Motor neuron (in vitro differentiated cells): Measurements from ENCODE around the gene UCN3. TPM values are rescaled to one million over a fixed set of nuclear protein-coding genes. Genes with fewer than 3 reads are reported as not detected.
"Not testable (repeated sequence)": the region's sequence is repeated elsewhere in the genome, so short reads cannot be mapped to it uniquely, and the experiment has no call there.

Experiments used
- ATAC-seq, 8 experiments: fragments of 200-7000 bp; cut with Tn5 transposase; replicated peaks in 6 of 8; 2 replicates each; pipeline ENCODE4 v1.8.0; 2021; ENCODE audit warnings: mild to moderate bottlenecking in 8 of 8, moderate library complexity in 8 of 8
- H3K27ac ChIP-seq, 2 donors: fragments of 250-450 bp; sonication (Bioruptor Pico); 2 replicates each; pipeline ENCODE4 v1.9.0; 2021; ENCODE audit warnings: antibody characterized with exemption in 2 of 2, mild to moderate bottlenecking in 2 of 2, moderate library complexity in 1 of 2
- H3K4me1 ChIP-seq, 2 donors: fragments of 250-450 bp; sonication (Bioruptor Pico); replicated peaks in 1 of 2; 2 replicates each; pipeline ENCODE4 v1.6.1; 2021; ENCODE audit warnings: antibody characterized with exemption in 2 of 2, mild to moderate bottlenecking in 2 of 2, moderate library complexity in 1 of 2
- H3K4me3 ChIP-seq, 5 donors: fragments of 250-450 bp; sonication (Bioruptor Pico); 2 replicates each; pipeline ENCODE4 v1.9.0; 2021; ENCODE audit warnings: antibody characterized with exemption in 5 of 5, mild to moderate bottlenecking in 5 of 5, moderate library complexity in 4 of 5
- WGBS, 10 experiments: fragments of 450-650 bp; shearing (Covaris generic); methylation state at CpG; one replicate each; pipeline ENCODE4 v1.0.0; 2022; 5-methylcytosine and 5-hydroxymethylcytosine counted together
- in situ Hi-C, 9 experiments: fragments of 400-800 bp; cut with MboI; loops; one replicate each; pipeline ENCODE4 v1.15.0; 2021; ENCODE audit warnings: low sequenced_read_pairs in 9 of 9, low pct_unique_long_range_greater_than_20kb in 2 of 9; ENCODE audit not compliant: unreplicated experiment in 9 of 9
- total RNA-seq, 8 experiments: library from RNA; unstranded; fragments of 300-600 nt; gene quantifications; 2 replicates each; pipeline versions ENCODE4 v1.2.3 to v1.2.4, GENCODE V29; 2022

The UCN3 gene
- total RNA-seq, 8 experiments from 2014 or later = 0.25 to 1.00 (median 0.33) TPM; not detected in 4

DNA sequence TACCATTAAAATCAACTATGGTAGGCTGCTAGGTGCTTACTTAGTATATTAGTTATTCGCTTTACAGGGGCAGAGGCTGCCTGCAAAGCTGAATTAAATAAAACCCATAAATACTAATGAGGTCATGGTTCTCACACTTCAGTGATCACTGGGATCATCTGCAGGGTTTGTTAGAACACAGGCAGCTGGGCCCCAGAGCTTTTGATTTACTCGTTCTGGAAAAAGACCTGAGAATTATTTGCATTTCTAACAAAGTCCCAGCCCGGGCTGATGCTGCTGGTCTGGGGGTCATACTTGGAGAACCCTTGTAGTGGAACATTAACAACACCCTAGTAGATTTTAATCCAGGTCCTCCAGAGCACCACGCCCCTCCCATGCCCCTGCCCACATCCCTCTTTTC is 8.5 kb downstream of the UCN3 start:
- in situ Hi-C loops = no loop called here
- H3K4me3 ChIP-seq = no peak overlapping the region
- ATAC-seq = peak in 5 of 8 experiments; percentile 21 to 90 (median 82)
- peaks cover 0 to 8% of the 10 kb centered on the region in 2 donors for H3K4me1 ChIP-seq
- WGBS, 10 experiments = 17 to 83% (median 52%) methylated on average over 1 to 4 of the region's 4 CpGs; no CpG with 5 or more reads in 2 of the 10 experiments
- no peak overlapping the region for H3K27ac ChIP-seq

DNA sequence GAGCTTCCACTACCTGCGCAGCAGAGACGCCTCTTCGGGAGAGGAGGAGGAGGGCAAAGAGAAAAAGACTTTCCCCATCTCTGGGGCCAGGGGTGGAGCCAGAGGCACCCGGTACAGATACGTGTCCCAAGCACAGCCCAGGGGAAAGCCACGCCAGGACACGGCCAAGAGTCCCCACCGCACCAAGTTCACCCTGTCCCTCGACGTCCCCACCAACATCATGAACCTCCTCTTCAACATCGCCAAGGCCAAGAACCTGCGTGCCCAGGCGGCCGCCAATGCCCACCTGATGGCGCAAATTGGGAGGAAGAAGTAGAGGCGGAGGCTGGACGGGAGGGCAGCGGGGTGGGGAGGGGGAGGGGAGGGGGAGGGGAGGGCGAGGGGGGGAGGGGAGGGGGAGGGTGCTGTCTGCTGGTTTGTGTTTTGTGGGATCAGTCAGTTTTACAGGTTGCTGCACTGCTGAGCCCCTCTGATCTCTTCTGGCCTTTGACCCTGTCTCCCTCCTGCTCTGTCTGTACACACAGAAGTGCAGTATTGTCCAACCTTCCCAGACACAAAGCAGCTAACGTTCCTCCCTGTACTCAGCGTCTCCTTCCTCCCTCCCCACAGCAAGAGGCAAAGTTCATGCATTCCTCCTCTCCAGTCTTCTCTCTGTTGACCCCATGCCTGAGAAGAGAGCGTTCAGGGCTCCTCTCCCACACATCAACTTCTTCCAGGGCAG is 9.3 kb downstream of the UCN3 start:
- ATAC-seq = no peak
- Histone ChIP-seq H3K4me3 (no peak overlapping the region), H3K4me1 (peaks cover 0 to 8% of the 10 kb centered on the region in 2 donors), H3K27ac (no peak overlapping the region)
- WGBS, 10 experiments = 44 to 83% (median 68%) methylated on average over 1 to 4 of the region's 22 CpGs; no CpG with 5 or more reads in 6 of the 10 experiments
- in situ Hi-C loops = no loop called here

DNA sequence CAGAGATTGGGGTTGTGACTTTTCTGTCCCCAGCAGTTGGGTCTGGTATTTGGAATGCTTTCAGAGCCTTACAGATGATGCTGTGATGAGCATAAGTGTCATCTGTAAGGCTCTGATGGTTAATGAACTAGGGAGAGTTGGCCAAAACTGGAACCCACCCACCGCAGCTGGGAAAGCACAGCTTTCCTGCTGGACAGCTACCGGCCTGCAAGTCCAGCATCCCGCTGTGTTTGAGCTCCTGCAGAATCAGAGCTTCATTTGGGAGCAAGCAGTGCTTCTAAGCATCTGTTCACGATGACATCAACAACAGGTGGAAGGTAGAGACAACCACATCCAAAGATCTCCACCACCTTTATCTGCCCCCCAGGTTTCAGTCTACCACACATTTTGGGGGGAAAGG is 11.7 kb downstream of the UCN3 start:
- 24 to 100% (median 57%) methylated on average over 1 to 4 of the region's 4 CpGs; no CpG with 5 or more reads in 3 of the 10 experiments for WGBS, 10 experiments
- no peak for ATAC-seq
- in situ Hi-C loops = loop anchor here in 3 of 9 experiments (25.0 kb wide), 3 partner anchors 514 to 564 kb away; partner anchors contain the start of gene AKR1E2 (in 1 of the 3)
- Histone ChIP-seq H3K4me3 (no peak overlapping the region), H3K27ac (no peak overlapping the region), H3K4me1 (peaks cover 0 to 8% of the 10 kb centered on the region in 2 donors)

GRCh38 chr10:5379202-5379601 is 14.4 kb downstream of the UCN3 start:
- H3K4me3 ChIP-seq, H3K27ac ChIP-seq, ATAC-seq, H3K4me1 ChIP-seq: not testable (repeated sequence)
- WGBS, 10 experiments = 22 to 100% (median 79%) methylated on average over 1 to 5 of the region's 5 CpGs; no CpG with 5 or more reads in 1 of the 10 experiments
- in situ Hi-C loops = loop anchor here in 3 of 9 experiments (25.0 kb wide), 3 partner anchors 517 to 567 kb away; partner anchors contain the start of gene AKR1E2 (in 1 of the 3)

DNA sequence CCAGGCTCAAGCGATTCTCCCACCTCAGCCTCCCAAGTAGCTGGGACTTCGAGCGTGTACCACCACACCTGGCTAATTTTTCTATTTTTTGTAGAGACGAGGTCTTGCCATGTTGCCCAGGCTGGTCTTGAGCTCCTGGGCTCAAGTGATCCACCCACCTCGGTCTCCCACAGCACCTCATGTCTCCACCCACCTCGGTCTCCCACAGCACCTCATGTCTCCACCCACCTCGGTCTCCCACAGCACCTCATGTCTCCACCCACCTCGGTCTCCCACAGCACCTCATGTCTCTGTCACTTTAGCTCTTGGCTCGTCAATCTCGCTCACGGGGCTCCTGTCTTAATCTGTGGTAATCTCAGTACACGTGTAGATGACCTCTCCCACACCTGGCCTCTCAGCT is 15.6 kb downstream of the UCN3 start:
- not testable (repeated sequence) for H3K27ac ChIP-seq, ATAC-seq, H3K4me3 ChIP-seq, H3K4me1 ChIP-seq
- in situ Hi-C loops = loop anchor here in 4 of 9 experiments (10.0 to 25.0 kb wide), 4 partner anchors 518 to 568 kb away; partner anchors contain the start of gene AKR1E2 (in 1 of the 4)
- WGBS, 10 experiments = 60 to 100% (median 82%) methylated on average over 1 to 10 of the region's 12 CpGs; no CpG with 5 or more reads in 4 of the 10 experiments

DNA sequence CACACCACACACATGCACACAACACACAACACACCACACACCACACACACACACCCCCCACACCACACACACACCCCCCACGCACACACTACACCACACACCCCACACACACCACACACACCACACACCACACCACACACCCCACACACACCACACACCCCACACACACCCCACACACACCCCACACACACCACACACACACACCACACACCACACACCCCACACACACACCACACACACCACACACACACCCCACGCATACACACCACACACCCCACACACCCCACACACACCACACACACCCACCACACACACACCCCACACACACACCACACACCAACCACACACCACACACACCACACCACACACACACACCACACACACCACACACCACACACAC is 16.4 kb downstream of the UCN3 start:
- in situ Hi-C loops = loop anchor here in 4 of 9 experiments (10.0 to 25.0 kb wide), 4 partner anchors 519 to 569 kb away; partner anchors contain the start of gene AKR1E2 (in 1 of the 4)

GRCh38 chr10:5385224-5385623 is 20.5 kb downstream of the UCN3 start:
- in situ Hi-C loops = loop anchor here in 4 of 9 experiments (10.0 to 25.0 kb wide), 4 partner anchors 523 to 573 kb away; partner anchors contain the start of gene AKR1E2 (in 1 of the 4)
- WGBS, 10 experiments = 57 to 100% (median 80%) methylated on average over 1 to 2 of the region's 2 CpGs; no CpG with 5 or more reads in 1 of the 10 experiments
- H3K27ac ChIP-seq = no peak overlapping the region
- ATAC-seq = no peak
- H3K4me1 ChIP-seq = no peaks in the 10 kb centered on the region
- no peak overlapping the region for H3K4me3 ChIP-seq

More for the DNA sequence above, 16.4 kb downstream of the UCN3 start:
- Histone ChIP-seq H3K27ac (no peak overlapping the region), H3K4me1 (no peaks in the 10 kb centered on the region), H3K4me3 (no peak overlapping the region)
- ATAC-seq = no peak
- WGBS, 10 experiments = no CpG with 5 or more reads among the region's 2 CpGs

DNA sequence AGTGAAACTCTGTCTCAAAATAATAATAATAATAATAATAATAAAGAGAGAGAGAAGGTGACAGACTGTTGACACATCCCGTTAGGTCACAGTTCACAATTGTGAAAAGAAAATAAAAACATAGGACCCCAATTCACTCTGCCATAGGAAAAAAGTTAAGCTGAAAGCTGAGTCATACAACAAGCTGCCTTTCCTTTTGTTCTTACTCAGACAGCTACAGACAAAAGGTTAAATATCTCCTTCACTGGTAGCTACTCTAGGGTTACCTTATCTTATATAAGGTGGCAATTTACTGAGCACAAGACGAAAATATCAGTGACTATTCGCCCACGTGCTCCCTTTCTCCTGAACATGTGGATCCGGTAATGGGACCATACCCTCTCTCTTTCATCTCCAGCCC is 22.4 kb downstream of the UCN3 start:
- Histone ChIP-seq H3K4me3 (no peak overlapping the region), H3K27ac (no peak overlapping the region), H3K4me1 (no peaks in the 10 kb centered on the region)
- in situ Hi-C loops = loop anchor here in 4 of 9 experiments (10.0 to 25.0 kb wide), 4 partner anchors 525 to 575 kb away; partner anchors contain the start of gene AKR1E2 (in 1 of the 4)
- 17 to 88% (median 78%) methylated on average over 1 to 5 of the region's 5 CpGs; no CpG with 5 or more reads in 4 of the 10 experiments for WGBS, 10 experiments
- ATAC-seq = no peak

DNA sequence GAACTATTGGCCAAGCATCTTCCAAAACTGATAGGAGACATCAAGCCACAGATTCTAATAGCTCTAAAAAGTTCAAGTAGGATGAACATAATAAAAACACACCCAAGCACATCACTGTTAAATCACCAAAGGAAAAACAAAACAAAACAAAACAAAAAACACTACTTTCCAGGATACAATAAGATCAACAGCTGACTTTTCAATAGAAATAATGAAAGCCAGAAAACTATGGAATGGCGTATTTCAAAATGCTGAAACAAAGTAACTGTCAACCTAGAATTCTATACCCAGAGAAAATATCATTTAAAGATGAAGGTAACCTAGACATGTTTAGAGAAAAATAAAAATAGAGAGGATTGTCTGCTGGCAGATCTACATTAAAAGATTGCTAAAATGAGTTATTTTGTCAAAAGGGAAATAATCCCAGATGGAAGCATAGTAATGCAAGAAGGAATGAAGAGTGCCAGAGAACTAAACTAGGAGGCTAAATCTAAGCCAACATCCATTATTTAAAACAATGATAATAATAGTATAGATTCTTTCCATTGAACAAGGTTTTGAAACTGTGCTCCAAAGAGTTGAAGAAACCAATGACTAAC is 25.9 kb downstream of the UCN3 start:
- in situ Hi-C loops = loop anchor here in 3 of 9 experiments (25.0 kb wide), 3 partner anchors 528 to 578 kb away; partner anchors contain the start of gene AKR1E2 (in 1 of the 3)
- no peak for ATAC-seq

GRCh38 chr10:5391790-5392189 is 27.0 kb downstream of the UCN3 start:
- WGBS, 10 experiments = 0 to 94% (median 53%) methylated on average over 1 to 3 of the region's 3 CpGs; no CpG with 5 or more reads in 2 of the 10 experiments
- H3K4me3 ChIP-seq = no peak overlapping the region
- in situ Hi-C loops = loop anchor here in 3 of 9 experiments (25.0 kb wide), 3 partner anchors 529 to 579 kb away; partner anchors contain the start of gene AKR1E2 (in 1 of the 3)
- ATAC-seq = no peak
- no peaks in the 10 kb centered on the region for H3K4me1 ChIP-seq
- H3K27ac ChIP-seq = no peak overlapping the region

More for the DNA sequence above, 25.9 kb downstream of the UCN3 start:
- 25 to 100% (median 84%) methylated on average over 1 of the region's 1 CpG for WGBS, 10 experiments
- no peak overlapping the region for H3K27ac ChIP-seq
- no peaks in the 10 kb centered on the region for H3K4me1 ChIP-seq
- no peak overlapping the region for H3K4me3 ChIP-seq

GRCh38 chr10:5393529-5393928 is 28.8 kb downstream of the UCN3 start:
- in situ Hi-C loops = loop anchor here in 3 of 9 experiments (25.0 kb wide), 3 partner anchors 531 to 581 kb away; partner anchors contain the start of gene AKR1E2 (in 1 of the 3)
- 70 to 100% (median 87%) methylated on average over 1 to 14 of the region's 14 CpGs; no CpG with 5 or more reads in 1 of the 10 experiments for WGBS, 10 experiments
- Histone ChIP-seq H3K4me3 (no peak overlapping the region), H3K4me1 (no peaks in the 10 kb centered on the region), H3K27ac (no peak overlapping the region)
- ATAC-seq = no peak

- Histone ChIP-seq H3K27ac (no peak overlapping the region), H3K4me3 (no peak overlapping the region), H3K4me1 (no peaks in the 10 kb centered on the region)
- 66 to 100% (median 92%) methylated on average over 1 to 13 of the region's 18 CpGs; no CpG with 5 or more reads in 3 of the 10 experiments for WGBS, 10 experiments
- in situ Hi-C loops = loop anchor here in 3 of 9 experiments (25.0 kb wide), 3 partner anchors 533 to 583 kb away; partner anchors contain the start of gene AKR1E2 (in 1 of the 3)
- ATAC-seq = no peak
Observed at GRCh38 chr10:5395168-5395567, 30.4 kb downstream of the UCN3 start.
